ENCODE measurements around the gene SRRM2. TPM values are rescaled to one million over a fixed set of nuclear protein-coding genes. Genes with fewer than 3 reads are reported as not detected.

The SRRM2 gene
- total RNA-seq, 1 donor from 2014 or later: 660 TPM

- TF ChIP-seq CTCF (IDR thresholded peaks at IDR 0.05): no peak
- H3K36me3 ChIP-seq: peaks cover 97% of the 10 kb centered on the region
- H3K9me3 ChIP-seq: no peaks in the 10 kb centered on the region
- intact Hi-C loops (cut with DNase I): no loop called here
- peak overlapping the region; percentile 26 for H3K27ac ChIP-seq
- no peaks in the 10 kb centered on the region for H3K27me3 ChIP-seq
- DNase-seq (peak; percentile 80), ATAC-seq (peak; percentile 83)
- no peak overlapping the region for H3K4me3 ChIP-seq
- H3K4me1 ChIP-seq: no peaks in the 10 kb centered on the region
Measured at GRCh38 chr16:2769675-2770056, 17.2 kb downstream of the SRRM2 start.

GRCh38 chr16:2770057-2770951 lies 17.9 kb downstream of the SRRM2 start:
- DNase-seq: peak; percentile 63
- Histone ChIP-seq H3K27me3 (no peaks in the 10 kb centered on the region), H3K4me1 (peaks cover 4% of the 10 kb centered on the region), H3K27ac (peak overlapping the region; percentile 26), H3K36me3 (peaks cover 94% of the 10 kb centered on the region), H3K4me3 (no peak overlapping the region), H3K9me3 (no peaks in the 10 kb centered on the region)
- intact Hi-C loops (cut with DNase I): no loop called here
- no peak for TF ChIP-seq CTCF (IDR thresholded peaks at IDR 0.05)
- ATAC-seq: no peak

GRCh38 chr16:2771496-2772402 lies 19.3 kb downstream of the SRRM2 start:
- DNase-seq (peak; percentile 55), ATAC-seq (no peak)
- H3K4me3 ChIP-seq: no peak overlapping the region
- H3K27me3 ChIP-seq: no peaks in the 10 kb centered on the region
- intact Hi-C loops (cut with DNase I): no loop called here
- peaks cover 16% of the 10 kb centered on the region for H3K4me1 ChIP-seq
- H3K9me3 ChIP-seq: no peaks in the 10 kb centered on the region
- peaks cover 79% of the 10 kb centered on the region for H3K36me3 ChIP-seq
- no peak overlapping the region for H3K27ac ChIP-seq
- no peak for TF ChIP-seq CTCF (IDR thresholded peaks at IDR 0.05)

- H3K4me3 ChIP-seq: no peak overlapping the region
- H3K36me3 ChIP-seq: peaks cover 63% of the 10 kb centered on the region
- H3K4me1 ChIP-seq: peaks cover 18% of the 10 kb centered on the region
- no peak overlapping the region for H3K27ac ChIP-seq
- H3K9me3 ChIP-seq: no peaks in the 10 kb centered on the region
- DNase-seq (peak; percentile 27), ATAC-seq (no peak)
- H3K27me3 ChIP-seq: no peaks in the 10 kb centered on the region
- no peak for TF ChIP-seq CTCF (IDR thresholded peaks at IDR 0.05)
- intact Hi-C loops (cut with DNase I): no loop called here
Measured at GRCh38 chr16:2773188-2773968, 20.9 kb downstream of the SRRM2 start.

GRCh38 chr16:2774161-2774891 lies 21.9 kb downstream of the SRRM2 start:
- DNase-seq: peak; percentile 51
- Histone ChIP-seq H3K4me3 (no peak overlapping the region), H3K27ac (no peak overlapping the region), H3K9me3 (no peaks in the 10 kb centered on the region), H3K4me1 (peaks cover 24% of the 10 kb centered on the region), H3K27me3 (no peaks in the 10 kb centered on the region), H3K36me3 (peaks cover 53% of the 10 kb centered on the region)
- ATAC-seq: no peak
- intact Hi-C loops (cut with DNase I): no loop called here
- no peak for TF ChIP-seq CTCF (IDR thresholded peaks at IDR 0.05)

All from upper lobe of right lung (tissue), 1 donor.